ENCODE results near the gene PARP8. TPM values are rescaled to one million over a fixed set of nuclear protein-coding genes. Genes with fewer than 3 reads are reported as not detected.
"Not testable (repeated sequence)": the region's sequence is repeated elsewhere in the genome, so short reads cannot be mapped to it uniquely, and the experiment has no call there.

The PARP8 gene
- total and polyA plus RNA-seq, 12 donors: 0.97 to 14.5 (median 5.2) TPM

DNA sequence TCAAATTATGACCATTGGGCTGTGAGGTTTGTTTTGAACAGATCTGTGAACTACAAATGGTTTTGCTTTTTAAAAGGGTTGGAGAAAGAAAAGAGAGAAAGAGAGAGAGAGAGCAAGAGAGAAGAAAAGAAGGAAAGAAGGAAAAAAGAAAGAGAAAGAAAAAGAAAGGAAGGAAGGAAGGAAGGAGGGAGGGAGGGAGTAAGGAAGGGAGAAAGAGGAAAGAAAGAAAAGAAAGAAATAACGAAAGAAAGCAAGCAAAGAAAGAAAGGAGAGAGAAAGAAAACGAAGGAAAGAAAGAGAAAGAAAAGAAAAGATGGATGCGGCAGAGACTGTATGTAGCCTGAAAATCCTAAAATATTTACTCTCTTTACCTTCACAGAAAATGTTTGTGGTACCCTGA lies 104.0 kb downstream of the PARP8 start:
- WGBS, 2 donors: 76 to 85% methylated on average over 3 of the region's 3 CpGs
- peaks cover 0 to 5% (median 0%) of the 10 kb centered on the region in 9 donors for H3K4me1 ChIP-seq
- DNase-seq (no peak), ATAC-seq (no peak)
- TF ChIP-seq, protein P1, sequence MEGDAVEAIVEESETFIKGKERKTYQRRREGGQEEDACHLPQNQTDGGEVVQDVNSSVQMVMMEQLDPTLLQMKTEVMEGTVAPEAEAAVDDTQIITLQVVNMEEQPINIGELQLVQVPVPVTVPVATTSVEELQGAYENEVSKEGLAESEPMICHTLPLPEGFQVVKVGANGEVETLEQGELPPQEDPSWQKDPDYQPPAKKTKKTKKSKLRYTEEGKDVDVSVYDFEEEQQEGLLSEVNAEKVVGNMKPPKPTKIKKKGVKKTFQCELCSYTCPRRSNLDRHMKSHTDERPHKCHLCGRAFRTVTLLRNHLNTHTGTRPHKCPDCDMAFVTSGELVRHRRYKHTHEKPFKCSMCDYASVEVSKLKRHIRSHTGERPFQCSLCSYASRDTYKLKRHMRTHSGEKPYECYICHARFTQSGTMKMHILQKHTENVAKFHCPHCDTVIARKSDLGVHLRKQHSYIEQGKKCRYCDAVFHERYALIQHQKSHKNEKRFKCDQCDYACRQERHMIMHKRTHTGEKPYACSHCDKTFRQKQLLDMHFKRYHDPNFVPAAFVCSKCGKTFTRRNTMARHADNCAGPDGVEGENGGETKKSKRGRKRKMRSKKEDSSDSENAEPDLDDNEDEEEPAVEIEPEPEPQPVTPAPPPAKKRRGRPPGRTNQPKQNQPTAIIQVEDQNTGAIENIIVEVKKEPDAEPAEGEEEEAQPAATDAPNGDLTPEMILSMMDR (IDR thresholded peaks at IDR 0.05): no peak
- H3K9me3 ChIP-seq: peaks cover 0 to 20% (median 5%) of the 10 kb centered on the region in 11 donors
- no peak overlapping the region for H3K27ac ChIP-seq
- intact Hi-C loops (cut with DNase I): no loop called here
- peaks cover 0 to 60% (median 0%) of the 10 kb centered on the region in 9 donors for H3K36me3 ChIP-seq
- no peaks in the 10 kb centered on the region for H3K27me3 ChIP-seq
- H3K4me3 ChIP-seq: no peak overlapping the region

DNA sequence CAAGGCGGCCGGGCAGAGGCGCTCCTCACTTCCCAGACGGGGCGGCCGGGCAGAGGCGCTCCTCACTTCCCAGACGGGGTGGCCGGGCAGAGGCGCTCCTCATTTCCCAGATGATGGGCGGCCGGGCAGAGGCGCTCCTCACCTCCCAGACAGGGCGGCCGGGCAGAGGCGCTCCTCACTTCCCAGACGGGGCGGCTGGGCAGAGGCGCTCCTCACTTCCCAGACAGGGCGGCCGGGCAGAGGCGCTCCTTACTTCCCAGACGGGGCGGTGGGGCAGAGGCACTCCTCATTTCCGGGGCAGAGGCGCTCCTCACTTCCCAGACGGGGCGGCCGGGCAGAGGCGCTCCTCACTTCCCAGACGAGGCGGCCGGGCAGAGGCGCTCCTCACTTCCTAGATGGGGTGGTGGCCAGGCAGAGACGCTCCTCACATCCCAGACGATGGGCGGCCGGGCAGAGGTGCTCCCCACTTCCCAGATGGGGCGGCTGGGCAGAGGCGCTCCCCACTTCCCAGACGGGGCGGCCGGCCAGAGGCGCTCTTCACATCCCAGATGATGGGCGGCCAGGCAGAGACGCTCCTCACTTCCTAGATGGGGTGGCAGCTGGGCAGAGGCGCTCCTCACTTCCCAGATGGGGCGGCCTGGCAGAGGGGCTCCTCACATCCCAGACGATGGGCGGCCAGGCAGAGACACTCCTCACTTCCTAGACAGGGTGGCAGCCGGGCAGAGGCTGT lies 108.2 kb downstream of the PARP8 start:
- intact Hi-C loops (cut with DNase I); H3K27ac ChIP-seq; ATAC-seq; H3K4me3 ChIP-seq; H3K4me1 ChIP-seq; DNase-seq; H3K27me3 ChIP-seq: not testable (repeated sequence)
- Histone ChIP-seq H3K36me3 (peaks cover 0 to 66% (median 0%) of the 10 kb centered on the region in 9 donors), H3K9me3 (peaks cover 0 to 20% (median 5%) of the 10 kb centered on the region in 11 donors)
- WGBS, 2 donors: 96% methylated on average over 51 of the region's 51 CpGs

DNA sequence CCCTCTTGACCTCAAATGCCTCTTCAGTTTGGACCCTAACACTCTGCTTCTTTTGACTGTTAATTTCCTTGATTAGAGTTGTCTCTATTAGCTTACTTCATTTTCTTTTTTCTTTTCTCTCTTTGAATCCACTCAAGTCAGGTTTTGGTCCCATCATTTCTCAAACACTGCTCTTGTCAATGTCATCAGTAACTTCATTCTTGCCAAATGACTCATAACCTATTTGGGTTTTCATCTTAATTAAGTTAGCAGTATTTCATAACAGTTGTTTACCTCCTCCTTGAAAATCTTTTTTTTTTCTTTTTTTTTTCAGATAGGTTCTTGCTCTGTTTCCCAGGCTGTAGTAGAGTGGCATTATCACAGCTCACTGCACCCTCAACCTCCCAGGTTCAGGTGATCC lies 119.6 kb downstream of the PARP8 start:
- H3K4me1 ChIP-seq: no peaks in the 10 kb centered on the region
- peaks cover 0 to 44% (median 13%) of the 10 kb centered on the region in 9 donors for H3K36me3 ChIP-seq
- ATAC-seq (no peak), DNase-seq (no peak)
- intact Hi-C loops (cut with DNase I): no loop called here
- no peaks in the 10 kb centered on the region for H3K27me3 ChIP-seq
- H3K27ac ChIP-seq: no peak overlapping the region
- TF ChIP-seq, protein P1 (IDR thresholded peaks at IDR 0.05): no peak
- H3K4me3 ChIP-seq: no peak overlapping the region
- H3K9me3 ChIP-seq: peaks cover 0 to 10% (median 0%) of the 10 kb centered on the region in 11 donors

DNA sequence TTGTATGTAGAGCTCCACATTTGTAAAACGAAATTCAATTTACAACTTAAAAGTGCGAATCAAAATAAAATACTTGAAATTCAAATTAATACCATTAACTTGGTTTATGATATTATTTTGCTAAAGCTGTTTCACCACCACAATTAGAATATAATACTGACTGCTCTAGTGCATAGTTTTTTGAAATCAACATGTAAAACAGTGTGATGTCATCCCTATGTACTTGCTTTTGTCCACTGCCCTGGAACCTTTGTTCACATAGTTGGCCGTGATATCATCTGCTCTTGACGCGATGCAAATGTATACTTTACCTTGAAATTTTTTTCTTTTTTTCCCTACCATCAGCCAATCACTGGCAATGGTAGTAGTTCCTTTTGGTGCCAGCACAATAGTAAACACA lies 125.4 kb downstream of the PARP8 start:
- peaks cover 0 to 85% (median 13%) of the 10 kb centered on the region in 9 donors for H3K36me3 ChIP-seq
- DNase-seq: no peak
- no peak overlapping the region for H3K4me3 ChIP-seq
- H3K9me3 ChIP-seq: peaks cover 0 to 6% (median 0%) of the 10 kb centered on the region in 11 donors
- no peaks in the 10 kb centered on the region for H3K4me1 ChIP-seq
- 95 to 97% methylated on average over 5 of the region's 5 CpGs for WGBS, 2 donors
- ATAC-seq: no peak
- no peak overlapping the region for H3K27ac ChIP-seq
- H3K27me3 ChIP-seq: no peaks in the 10 kb centered on the region
- TF ChIP-seq, protein P1 (IDR thresholded peaks at IDR 0.05): no peak
- intact Hi-C loops (cut with DNase I): no loop called here

DNA sequence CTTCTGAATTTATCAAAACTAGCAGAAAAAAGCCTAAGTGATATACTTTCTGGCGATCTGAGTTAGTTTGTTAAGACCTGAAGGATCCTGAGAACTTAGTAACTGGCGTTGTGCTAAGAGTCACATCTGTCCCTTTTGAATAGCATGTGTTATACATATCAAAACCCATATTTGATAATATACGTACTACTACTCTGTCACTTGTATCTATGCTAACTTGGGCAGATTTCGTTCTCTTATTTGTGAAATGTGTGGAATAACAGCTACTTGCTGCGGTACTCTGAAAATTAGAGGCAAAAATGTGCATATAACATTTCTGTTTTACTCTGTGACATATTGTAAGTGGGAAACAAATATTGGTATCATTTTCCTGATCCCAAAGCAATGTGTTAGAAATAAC lies 126.4 kb downstream of the PARP8 start:
- TF ChIP-seq, protein P1 (IDR thresholded peaks at IDR 0.05): no peak
- WGBS, 2 donors: 94 to 96% methylated on average over 5 of the region's 5 CpGs
- intact Hi-C loops (cut with DNase I): no loop called here
- Histone ChIP-seq H3K27me3 (no peaks in the 10 kb centered on the region), H3K4me3 (no peak overlapping the region), H3K4me1 (no peaks in the 10 kb centered on the region), H3K36me3 (peaks cover 0 to 91% (median 13%) of the 10 kb centered on the region in 9 donors), H3K27ac (no peak overlapping the region), H3K9me3 (peaks cover 0 to 6% (median 0%) of the 10 kb centered on the region in 11 donors)
- ATAC-seq (no peak), DNase-seq (no peak)

All from heart right ventricle (tissue), 16 donors.